Measurements from ENCODE around the gene XKR3.
"Not testable (repeated sequence)": the region's sequence is repeated elsewhere in the genome, so short reads cannot be mapped to it uniquely, and the experiment has no call there.

XKR3 gene

GRCh38 chr22:16803255-16803917 lies 21.8 kb downstream of the XKR3 start:
- no peak for DNase-seq

GRCh38 chr22:16801571-16801970 lies 23.6 kb downstream of the XKR3 start:
- no peak for DNase-seq

GRCh38 chr22:16801088-16801487 lies 24.1 kb downstream of the XKR3 start:
- no peak for DNase-seq

GRCh38 chr22:16800358-16800757 lies 24.9 kb downstream of the XKR3 start:
- DNase-seq, result no peak

DNA sequence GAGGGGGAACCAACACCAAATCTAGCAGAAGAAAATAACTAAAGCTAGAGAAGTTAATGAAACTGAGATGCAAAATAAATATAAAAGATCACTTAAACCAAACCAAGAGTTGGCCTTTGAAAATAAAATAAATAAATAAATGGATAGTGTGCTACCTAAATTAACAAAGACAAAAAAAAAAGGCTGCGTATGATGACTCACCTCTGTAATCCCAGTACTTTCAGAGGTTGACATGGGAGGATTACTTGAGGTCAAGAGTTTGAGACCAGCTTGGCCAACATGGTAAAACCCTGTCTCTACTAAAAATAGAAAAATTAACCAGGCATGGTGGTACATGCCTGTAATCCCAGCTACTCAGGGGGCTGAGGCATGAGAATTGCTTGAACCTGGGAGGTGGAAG lies 29.7 kb downstream of the XKR3 start:
- DNase-seq, result not testable (repeated sequence)

DNA sequence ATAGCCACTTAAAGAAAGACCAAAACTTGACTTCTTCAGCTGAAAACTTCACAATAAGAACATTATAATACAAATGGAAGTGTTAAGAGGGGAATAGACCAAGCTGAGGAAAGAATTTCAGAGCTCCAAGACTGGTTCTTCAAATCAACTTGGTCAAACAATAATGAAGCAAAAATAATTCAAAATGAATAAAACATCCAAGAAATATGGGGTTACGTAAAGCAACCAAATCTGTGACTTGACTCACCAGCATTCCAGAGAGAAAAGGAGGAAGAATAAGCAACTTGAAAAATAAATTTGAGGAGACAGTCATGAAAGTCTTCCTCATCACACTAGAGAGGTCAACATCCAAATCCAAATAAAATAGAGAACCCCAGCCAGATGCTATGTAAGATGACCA lies 31.4 kb downstream of the XKR3 start:
- DNase-seq, result no peak

- DNase-seq, result no peak
Measured at GRCh38 chr22:16789860-16790493, 35.2 kb downstream of the XKR3 start.

- no peak for DNase-seq
Measured at GRCh38 chr22:16783930-16784354, 41.3 kb downstream of the XKR3 start.

GRCh38 chr22:16783453-16783852 lies 41.8 kb downstream of the XKR3 start:
- no peak for DNase-seq

GRCh38 chr22:16781764-16782329 lies 43.4 kb downstream of the XKR3 start:
- no peak for DNase-seq

GRCh38 chr22:16781074-16781763 lies 44.0 kb downstream of the XKR3 start:
- no peak for DNase-seq

- DNase-seq, result no peak
Measured at GRCh38 chr22:16777284-16777924, 47.8 kb downstream of the XKR3 start.

GRCh38 chr22:16776080-16776479 lies 49.1 kb downstream of the XKR3 start:
- DNase-seq, result no peak

DNA sequence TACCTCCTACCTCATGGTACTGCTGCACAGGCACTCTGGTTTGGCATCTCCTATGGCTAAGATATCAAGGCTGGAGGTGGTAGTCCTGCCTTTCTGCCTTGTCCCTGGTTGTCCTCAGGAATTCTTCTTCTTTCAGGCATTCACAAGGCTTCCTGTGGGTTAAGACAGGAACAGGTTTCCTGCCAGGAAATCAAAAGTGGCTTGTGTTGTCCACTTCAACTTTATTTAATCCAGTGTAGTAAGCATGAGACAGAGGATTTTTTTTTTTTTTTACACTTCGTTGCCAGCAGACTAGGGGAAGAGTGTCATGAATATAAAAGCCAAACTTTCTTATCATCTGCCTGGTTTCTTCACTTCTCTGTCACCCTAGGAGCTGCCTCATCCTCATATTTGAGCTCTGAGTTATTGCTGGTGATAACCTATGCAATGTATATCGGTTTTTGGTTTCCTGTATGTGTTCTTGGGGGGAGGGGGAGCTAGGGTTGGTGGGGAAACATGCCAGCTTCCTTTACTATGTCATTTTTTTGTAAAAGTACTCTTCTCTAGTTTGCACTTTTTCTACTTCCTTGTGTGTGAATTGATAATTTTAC lies 50.2 kb downstream of the XKR3 start:
- DNase-seq, result no peak

GRCh38 chr22:16771569-16771968 lies 53.6 kb downstream of the XKR3 start:
- DNase-seq, result not testable (repeated sequence)

DNA sequence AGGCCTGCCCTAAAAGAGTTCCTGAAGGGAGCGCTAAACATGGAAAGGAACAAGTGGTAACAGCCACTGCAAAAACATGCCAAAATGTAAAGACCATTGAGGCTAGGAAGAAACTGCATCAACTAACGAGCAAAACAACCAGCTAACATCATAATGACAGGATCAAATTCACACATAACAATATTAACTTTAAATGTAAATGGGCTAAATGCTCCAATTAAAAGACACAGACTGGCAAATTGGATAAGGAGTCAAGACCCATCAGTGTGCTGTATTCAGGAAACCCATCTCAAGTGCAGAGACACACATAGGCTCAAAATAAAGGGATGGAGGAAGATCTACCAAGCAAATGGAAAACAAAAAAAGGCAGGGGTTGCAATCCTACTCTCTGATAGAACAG lies 57.3 kb downstream of the XKR3 start:
- DNase-seq, result not testable (repeated sequence)

GRCh38 chr22:16762224-16762623 lies 63.0 kb downstream of the XKR3 start:
- not testable (repeated sequence) for DNase-seq

GRCh38 chr22:16760416-16760815 lies 64.8 kb downstream of the XKR3 start:
- DNase-seq, result not testable (repeated sequence)

GRCh38 chr22:16749282-16749681 lies 75.9 kb downstream of the XKR3 start:
- not testable (repeated sequence) for DNase-seq

DNA sequence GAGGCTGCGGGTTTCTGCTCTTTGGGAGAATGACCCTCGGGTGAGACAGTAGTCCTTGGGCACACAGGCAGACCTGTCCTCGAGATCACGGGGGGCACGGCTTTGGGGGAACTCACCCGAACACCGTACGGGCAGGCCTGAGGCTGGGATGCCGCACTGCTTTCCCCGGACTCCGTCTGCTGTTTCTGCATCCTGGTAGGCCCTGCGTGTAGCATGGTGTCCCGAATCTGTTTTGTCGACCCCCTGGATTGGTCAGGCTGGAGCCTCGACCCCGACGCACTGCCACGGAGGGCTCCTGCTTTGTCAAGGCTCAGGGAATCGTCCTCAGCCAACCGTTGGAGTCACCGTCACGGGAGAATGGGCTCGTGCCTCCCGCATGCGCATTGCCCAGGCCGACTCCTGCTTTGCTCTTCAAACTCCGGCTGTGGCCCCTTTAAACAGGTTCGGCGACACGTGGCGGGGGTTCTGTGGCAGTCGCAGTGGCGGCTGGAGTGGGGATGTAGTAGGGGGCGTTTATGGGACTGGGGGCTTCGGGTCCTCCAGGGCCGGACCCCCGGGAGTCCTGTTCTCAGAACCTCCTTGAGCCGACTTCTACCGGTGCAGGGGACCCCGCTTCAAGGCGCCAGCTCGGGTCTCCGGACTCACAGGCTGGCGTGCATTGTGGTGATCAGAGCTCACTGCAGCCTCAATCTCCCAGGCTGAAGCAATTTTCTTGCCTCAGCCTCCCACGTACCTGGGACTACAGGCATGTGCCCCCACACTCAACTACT lies 76.9 kb downstream of the XKR3 start:
- DNase-seq, result not testable (repeated sequence)

DNA sequence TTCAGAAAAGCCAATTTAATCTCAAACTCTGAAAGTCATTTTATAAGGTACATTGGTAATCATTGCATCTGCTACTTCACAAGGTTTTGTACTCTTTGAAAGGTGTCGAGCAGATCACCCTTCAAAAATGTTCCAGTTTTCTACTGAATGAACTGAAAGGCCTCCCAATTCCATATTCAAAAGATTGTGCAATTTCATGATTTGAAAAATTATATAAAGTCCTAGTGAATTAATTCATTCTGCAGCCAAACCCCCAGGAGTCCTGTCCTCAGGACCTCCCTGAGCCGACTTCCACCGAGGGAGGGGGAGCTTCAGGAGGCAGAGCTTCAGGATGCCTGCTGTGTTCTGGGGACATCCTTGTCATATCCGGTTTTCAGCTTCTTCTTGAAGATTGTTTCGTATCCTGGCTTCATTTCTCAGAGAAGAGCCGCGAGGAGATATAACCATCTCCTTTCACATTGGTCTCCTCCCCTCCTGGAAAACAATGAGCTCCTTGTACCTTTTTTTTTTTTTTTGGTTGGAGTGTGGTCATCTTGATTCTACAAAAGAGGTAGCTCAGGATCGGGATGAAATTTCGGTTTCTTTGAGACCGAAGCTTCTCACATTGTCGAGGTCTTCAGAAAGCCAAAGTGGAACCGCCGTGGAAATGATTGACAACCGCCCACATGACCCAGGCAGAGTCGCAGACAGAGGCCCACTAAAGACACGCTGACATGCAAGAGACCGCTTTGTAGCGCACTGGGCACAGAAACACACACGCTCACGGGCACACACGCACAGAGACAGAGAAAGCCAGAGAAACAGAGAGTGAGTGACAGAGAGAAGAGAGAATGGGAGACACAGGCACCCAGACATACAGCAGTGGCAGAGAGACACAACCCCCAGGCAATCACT lies 77.7 kb downstream of the XKR3 start:
- DNase-seq, result not testable (repeated sequence)
